ENCODE results near the gene CLUH.

CLUH gene

GRCh38 chr17:2656283-2656682, 55.3 kb downstream of the CLUH start:
- no peak for TF ChIP-seq ZSCAN5A (tag by site-specific recombination; IDR thresholded peaks at IDR 0.05)
- no peak for TF ChIP-seq ZNF391 (tag by site-specific recombination; IDR thresholded peaks at IDR 0.05; ENCODE audit: borderline replicate concordance, low read depth)
- no peak for TF ChIP-seq CTCF (tag by site-specific recombination; IDR thresholded peaks at IDR 0.05)
- TF ChIP-seq ZNF266 (tag by site-specific recombination; IDR thresholded peaks at IDR 0.05; ENCODE audit: low read depth), result no peak
- no peak for TF ChIP-seq WT1 (tag by site-specific recombination; IDR thresholded peaks at IDR 0.05)
- no peak for TF ChIP-seq ZNF24 (tag by site-specific recombination; IDR thresholded peaks at IDR 0.05)
- no peak for TF ChIP-seq BCL11B (tag by site-specific recombination; IDR thresholded peaks at IDR 0.05; ENCODE audit: low read depth)
- no peak for TF ChIP-seq ZNF610 (tag by site-specific recombination; IDR thresholded peaks at IDR 0.05; ENCODE audit: borderline replicate concordance)
- TF ChIP-seq ZNF133 (tag by site-specific recombination; IDR thresholded peaks at IDR 0.05), result no peak
- no peak for TF ChIP-seq ZNF324 (tag by site-specific recombination; IDR thresholded peaks at IDR 0.05)
- no peak for TF ChIP-seq ZNF645 (tag by site-specific recombination; IDR thresholded peaks at IDR 0.05)
- no peak for TF ChIP-seq KLF7 (tag by site-specific recombination; IDR thresholded peaks at IDR 0.05; ENCODE audit: borderline replicate concordance)
- TF ChIP-seq ZNF785 (tag by site-specific recombination; IDR thresholded peaks at IDR 0.05), result no peak
- no peak for TF ChIP-seq KLF10 (tag by site-specific recombination; IDR thresholded peaks at IDR 0.05)
- no peak for TF ChIP-seq KLF17 (tag by site-specific recombination; IDR thresholded peaks at IDR 0.05)
- TF ChIP-seq HOXC10 (CRISPR knock-in tag; IDR thresholded peaks at IDR 0.05), result no peak
- no peak for TF ChIP-seq ZNF596 (tag by site-specific recombination; IDR thresholded peaks at IDR 0.05)
- TF ChIP-seq MZF1 (tag by site-specific recombination; IDR thresholded peaks at IDR 0.05; ENCODE audit: borderline replicate concordance), result no peak
- POLR2A ChIA-PET, result no interaction called here
- CTCF ChIA-PET, result interaction anchor here (0.6 to 1.2 kb wide), 3 partner anchors 13 to 19 kb away, joined by 3 to 4 read pairs (median 4); no protein-coding TSS in a partner anchor
- Histone ChIP-seq H3K4me3 (ENCODE audit: low read depth, low read length) (no peak overlapping the region), H3K27ac (ENCODE audit: extremely low read depth, low read depth, low read length) (no peak overlapping the region), H3K9me3 (ENCODE audit: control insufficient read depth, insufficient read depth, low read depth, low read length) (no peaks in the 10 kb centered on the region), H3K36me3 (ENCODE audit: control insufficient read depth in 2 of 2, insufficient read depth in 1 of 2, low read length in 2 of 2) (peaks cover 11 to 29% of the 10 kb centered on the region in 2 experiments), H3K4me1 (ENCODE audit: control insufficient read depth, insufficient read depth, low read length) (peaks cover 9% of the 10 kb centered on the region)

- Histone ChIP-seq H3K36me3 (ENCODE audit: control insufficient read depth in 2 of 2, insufficient read depth in 1 of 2, low read length in 2 of 2) (peaks cover 16 to 32% of the 10 kb centered on the region in 2 experiments), H3K9me3 (ENCODE audit: control insufficient read depth, insufficient read depth, low read depth, low read length) (no peaks in the 10 kb centered on the region), H3K27ac (ENCODE audit: extremely low read depth, low read depth, low read length) (no peak overlapping the region), H3K4me3 (ENCODE audit: low read depth, low read length) (no peak overlapping the region), H3K4me1 (ENCODE audit: control insufficient read depth, insufficient read depth, low read length) (peaks cover 9% of the 10 kb centered on the region)
- ChIA-PET CTCF (interaction anchor here (0.8 kb wide), 1 partner anchor 20 kb away, joined by 4 read pairs; no protein-coding TSS in a partner anchor), POLR2A (no interaction called here)
- TF ChIP-seq ZSCAN23 (tag by site-specific recombination; IDR thresholded peaks at IDR 0.05), result no peak
- TF ChIP-seq SCRT2 (tag by site-specific recombination; IDR thresholded peaks at IDR 0.05), result no peak
- TF ChIP-seq ZBTB11 (tag by site-specific recombination; conservative IDR thresholded peaks at IDR 0.05; ENCODE audit: low read depth), result no peak
- TF ChIP-seq ZNF518A (tag by site-specific recombination; conservative IDR thresholded peaks at IDR 0.05; ENCODE audit: low read depth), result no peak
Observed at GRCh38 chr17:2655546-2655945, 56.0 kb downstream of the CLUH start.
